HL-60 (cell line): ENCODE data around the gene CPSF4.

ENCODE experiments used
- DNase-seq, 2 experiments: peaks; one replicate each; pipeline ENCODE4 v3.0.0-alpha.2; 2010 to 2020; ENCODE audit warnings: low read depth in 1 of 2, low spot score in 1 of 2
- H3K27ac ChIP-seq: fragments of 250-450 bp; sonication (Bioruptor Pico); replicated peaks from 2 replicates; pipeline ENCODE4 v1.5.1; 2020; ENCODE audit warnings: mild to moderate bottlenecking, moderate library complexity
- H3K27me3 ChIP-seq: fragments of 250-450 bp; sonication (Bioruptor Pico); 2 replicates; pipeline ENCODE4 v1.5.1; 2021; ENCODE audit warnings: mild to moderate bottlenecking, moderate library complexity; ENCODE audit not compliant: insufficient read depth, poor library complexity, severe bottlenecking
- H3K4me3 ChIP-seq: replicated peaks from 2 replicates; pipeline ENCODE4 v1.5.1; 2011; ENCODE audit warnings: mild to moderate bottlenecking, control low read depth, low read length; ENCODE audit not compliant: insufficient read depth
- GABPA ChIP-seq: IDR thresholded peaks from 2 replicates; pipeline ENCODE4 v1.6.1; 2012; ENCODE audit warnings: low read depth
- POLR2AphosphoS5 ChIP-seq: IDR thresholded peaks from 2 replicates; pipeline ENCODE4 v1.6.1; 2012; ENCODE audit warnings: low read depth
- SPI1 ChIP-seq: IDR thresholded peaks from 2 replicates; pipeline ENCODE4 v1.6.1; 2012; ENCODE audit warnings: low read depth, mild to moderate bottlenecking, borderline replicate concordance
- TF ChIP-seq, protein P1 (sequence below): IDR thresholded peaks from 2 replicates; pipeline ENCODE4 v1.6.1; 2012; ENCODE audit warnings: low read depth; ENCODE audit not compliant: insufficient replicate concordance
- TF ChIP-seq, protein P2 (sequence below): IDR thresholded peaks from one replicate; pipeline ENCODE4 v1.5.1; 2011; ENCODE audit warnings: low read length, control low read depth, inconsistent platforms; ENCODE audit not compliant: insufficient read depth

Gene CPSF4

DNA sequence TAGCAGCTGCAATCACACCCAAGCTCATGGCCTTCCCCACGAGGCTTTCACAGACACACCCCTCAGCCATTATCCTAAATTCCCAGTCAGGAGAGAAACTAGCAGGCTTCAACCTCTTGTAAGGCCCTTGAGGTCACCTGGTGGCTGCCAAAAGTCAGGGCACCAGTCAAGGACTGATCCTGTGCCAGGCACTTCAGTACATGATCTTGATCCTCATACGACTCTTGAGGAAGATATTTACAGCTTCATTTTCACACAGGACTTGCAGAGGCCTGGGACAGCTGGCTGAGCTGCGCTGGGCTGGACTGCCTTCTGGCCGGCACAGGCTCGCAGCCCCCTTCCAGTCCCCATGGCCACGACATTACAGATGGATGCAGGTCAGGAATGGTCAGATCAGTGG is 39.1 kb upstream of the CPSF4 start:
- TF ChIP-seq, protein P1, sequence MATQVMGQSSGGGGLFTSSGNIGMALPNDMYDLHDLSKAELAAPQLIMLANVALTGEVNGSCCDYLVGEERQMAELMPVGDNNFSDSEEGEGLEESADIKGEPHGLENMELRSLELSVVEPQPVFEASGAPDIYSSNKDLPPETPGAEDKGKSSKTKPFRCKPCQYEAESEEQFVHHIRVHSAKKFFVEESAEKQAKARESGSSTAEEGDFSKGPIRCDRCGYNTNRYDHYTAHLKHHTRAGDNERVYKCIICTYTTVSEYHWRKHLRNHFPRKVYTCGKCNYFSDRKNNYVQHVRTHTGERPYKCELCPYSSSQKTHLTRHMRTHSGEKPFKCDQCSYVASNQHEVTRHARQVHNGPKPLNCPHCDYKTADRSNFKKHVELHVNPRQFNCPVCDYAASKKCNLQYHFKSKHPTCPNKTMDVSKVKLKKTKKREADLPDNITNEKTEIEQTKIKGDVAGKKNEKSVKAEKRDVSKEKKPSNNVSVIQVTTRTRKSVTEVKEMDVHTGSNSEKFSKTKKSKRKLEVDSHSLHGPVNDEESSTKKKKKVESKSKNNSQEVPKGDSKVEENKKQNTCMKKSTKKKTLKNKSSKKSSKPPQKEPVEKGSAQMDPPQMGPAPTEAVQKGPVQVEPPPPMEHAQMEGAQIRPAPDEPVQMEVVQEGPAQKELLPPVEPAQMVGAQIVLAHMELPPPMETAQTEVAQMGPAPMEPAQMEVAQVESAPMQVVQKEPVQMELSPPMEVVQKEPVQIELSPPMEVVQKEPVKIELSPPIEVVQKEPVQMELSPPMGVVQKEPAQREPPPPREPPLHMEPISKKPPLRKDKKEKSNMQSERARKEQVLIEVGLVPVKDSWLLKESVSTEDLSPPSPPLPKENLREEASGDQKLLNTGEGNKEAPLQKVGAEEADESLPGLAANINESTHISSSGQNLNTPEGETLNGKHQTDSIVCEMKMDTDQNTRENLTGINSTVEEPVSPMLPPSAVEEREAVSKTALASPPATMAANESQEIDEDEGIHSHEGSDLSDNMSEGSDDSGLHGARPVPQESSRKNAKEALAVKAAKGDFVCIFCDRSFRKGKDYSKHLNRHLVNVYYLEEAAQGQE = no peak
- TF ChIP-seq GABPA = no peak
- TF ChIP-seq, protein P2, sequence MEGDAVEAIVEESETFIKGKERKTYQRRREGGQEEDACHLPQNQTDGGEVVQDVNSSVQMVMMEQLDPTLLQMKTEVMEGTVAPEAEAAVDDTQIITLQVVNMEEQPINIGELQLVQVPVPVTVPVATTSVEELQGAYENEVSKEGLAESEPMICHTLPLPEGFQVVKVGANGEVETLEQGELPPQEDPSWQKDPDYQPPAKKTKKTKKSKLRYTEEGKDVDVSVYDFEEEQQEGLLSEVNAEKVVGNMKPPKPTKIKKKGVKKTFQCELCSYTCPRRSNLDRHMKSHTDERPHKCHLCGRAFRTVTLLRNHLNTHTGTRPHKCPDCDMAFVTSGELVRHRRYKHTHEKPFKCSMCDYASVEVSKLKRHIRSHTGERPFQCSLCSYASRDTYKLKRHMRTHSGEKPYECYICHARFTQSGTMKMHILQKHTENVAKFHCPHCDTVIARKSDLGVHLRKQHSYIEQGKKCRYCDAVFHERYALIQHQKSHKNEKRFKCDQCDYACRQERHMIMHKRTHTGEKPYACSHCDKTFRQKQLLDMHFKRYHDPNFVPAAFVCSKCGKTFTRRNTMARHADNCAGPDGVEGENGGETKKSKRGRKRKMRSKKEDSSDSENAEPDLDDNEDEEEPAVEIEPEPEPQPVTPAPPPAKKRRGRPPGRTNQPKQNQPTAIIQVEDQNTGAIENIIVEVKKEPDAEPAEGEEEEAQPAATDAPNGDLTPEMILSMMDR = no peak
- H3K27ac ChIP-seq = no peak overlapping the region
- DNase-seq = no peak

DNA sequence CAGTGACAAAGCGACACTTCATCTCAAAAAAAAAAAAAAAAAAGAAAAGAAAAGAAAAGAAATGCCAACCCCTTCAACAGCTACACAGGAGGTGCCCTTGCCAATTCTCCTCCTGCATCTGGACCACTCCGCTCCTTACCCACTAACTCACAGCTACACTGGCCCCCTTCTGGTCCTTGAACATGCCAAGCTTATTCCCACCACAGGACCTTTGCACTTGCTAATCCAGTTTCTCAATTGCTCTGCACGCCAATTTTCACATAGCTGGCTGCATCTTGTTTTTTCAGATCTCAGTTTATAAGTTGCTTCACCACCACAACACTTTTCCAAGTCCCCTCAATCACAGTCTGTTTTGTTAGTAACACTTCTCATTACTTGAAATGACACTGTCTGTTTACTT is 35.9 kb upstream of the CPSF4 start:
- DNase-seq = no peak
- H3K27ac ChIP-seq = no peak overlapping the region
- H3K4me3 ChIP-seq = no peak overlapping the region
- no peaks in the 10 kb centered on the region for H3K27me3 ChIP-seq
- no peak for TF ChIP-seq POLR2AphosphoS5
- TF ChIP-seq, protein P2 = no peak
- TF ChIP-seq SPI1 = no peak
- TF ChIP-seq, protein P1 = no peak
- TF ChIP-seq GABPA = no peak

More for the DNA sequence above, 39.1 kb upstream of the CPSF4 start:
- no peak overlapping the region for H3K4me3 ChIP-seq
- H3K27me3 ChIP-seq = no peaks in the 10 kb centered on the region

DNA sequence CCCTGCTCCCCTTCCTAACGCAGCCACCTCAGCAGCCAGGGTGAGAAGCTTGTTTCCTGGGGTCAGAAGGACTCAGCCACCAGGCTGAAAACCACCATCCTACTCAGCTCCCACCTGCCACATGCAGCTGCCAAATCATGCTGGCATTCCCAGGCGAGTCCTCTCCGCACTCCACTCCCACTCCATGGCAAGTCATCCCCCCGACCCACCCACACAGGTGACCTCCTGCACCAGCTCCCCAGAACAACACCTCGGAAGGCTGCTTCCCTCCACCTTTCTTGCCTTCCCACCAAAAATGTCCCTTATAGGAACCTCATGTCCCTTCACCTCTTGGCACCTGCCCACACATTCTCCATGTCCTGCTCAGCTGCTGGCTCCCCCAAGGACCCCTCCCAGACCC is 35.0 kb upstream of the CPSF4 start:
- Histone ChIP-seq H3K27me3 (no peaks in the 10 kb centered on the region), H3K4me3 (no peak overlapping the region), H3K27ac (no peak overlapping the region)
- DNase-seq = no peak
- TF ChIP-seq, protein P1 = no peak
- TF ChIP-seq, protein P2 = no peak
- TF ChIP-seq SPI1 (no peak), POLR2AphosphoS5 (no peak), GABPA (no peak)
